Left lung (tissue), 10 donors: ENCODE data around the gene ADAMTS6. TPM values are rescaled to one million over a fixed set of nuclear protein-coding genes. Genes with fewer than 3 reads are reported as not detected.

Experiments used
- ATAC-seq: fragments of 200-7000 bp; cut with Tn5 transposase; one replicate; pipeline ENCODE4 v1.9.1; 2020; ENCODE audit warnings: moderate library complexity
- DNase-seq, 4 donors: peaks; one replicate each; pipeline ENCODE4 v3.0.0-alpha.2; 2013 to 2020
- H3K27ac ChIP-seq, 2 donors: fragments of 200-600 bp; sonication (generic) in 1 of 2; one replicate each; pipeline versions ENCODE4 v1.5.0 to v1.8.0; 2020 to 2021
- H3K27me3 ChIP-seq, 2 donors: fragments of 200-600 bp; sonication (generic) in 1 of 2; one replicate each; pipeline versions ENCODE4 v1.5.0 to v1.8.0; 2020 to 2021
- H3K36me3 ChIP-seq, 2 donors: fragments of 200-600 bp; sonication (generic) in 1 of 2; one replicate each; pipeline versions ENCODE4 v1.5.0 to v1.8.0; 2020 to 2021
- H3K4me1 ChIP-seq, 2 donors: fragments of 200-600 bp; one replicate each; pipeline ENCODE4 v1.8.0; 2021
- H3K4me3 ChIP-seq, 2 donors: fragments of 200-600 bp; sonication (generic) in 1 of 2; one replicate each; pipeline versions ENCODE4 v1.5.0 to v1.8.0; 2020 to 2021; ENCODE audit warnings: mild to moderate bottlenecking in 1 of 2
- H3K9me3 ChIP-seq, 2 donors: fragments of 200-600 bp; sonication (generic) in 1 of 2; one replicate each; pipeline versions ENCODE4 v1.5.0 to v1.8.0; 2020 to 2021
- CTCF ChIP-seq, 2 donors: fragments of 200-600 bp; sonication (generic) in 1 of 2; IDR thresholded peaks; one replicate each; pipeline versions ENCODE4 v1.5.0 to v1.8.0; 2021; ENCODE audit warnings: antibody characterized with exemption in 2 of 2
- intact Hi-C, 2 donors: fragments of 100-400 bp; cut with DNase I; formaldehyde crosslinking; loops; one replicate each; pipeline versions ENCODE4 v1.11.2 to v1.14.2; 2022
- polyA plus RNA-seq, 6 donors: library from polyadenylated mRNA; unstranded; fragments of 120-200 nt; gene quantifications; one replicate each; pipeline ENCODE4 v1.2.1, GENCODE V29; 2013; ENCODE audit not compliant: insufficient read length in 6 of 6
- total RNA-seq, 2 donors: library from RNA; stranded (reverse); fragmentation: NEBNext Ultra II Directional; extraction: Animal tissue kit (Norgen Biotek cat#: 25700); gene quantifications; one replicate each; pipeline ENCODE4 v1.2.1, GENCODE V29; 2021
- donor health status: DM: no; HTN: yes; CAD: no.
- donor health status: DM: no; HTN: no; CAD: no.

The ADAMTS6 gene
- total and polyA plus RNA-seq, 8 donors = 5.8 to 27.2 (median 11.2) TPM

GRCh38 chr5:65246741-65247140 is 235.0 kb downstream of the ADAMTS6 start:
- Histone ChIP-seq H3K27me3 (no peaks in the 10 kb centered on the region), H3K4me1 (no peaks in the 10 kb centered on the region)
- intact Hi-C loops = no loop called here

GRCh38 chr5:65244031-65244430 is 237.7 kb downstream of the ADAMTS6 start:
- TF ChIP-seq CTCF (IDR thresholded peaks at IDR 0.05) = no peak
- ATAC-seq = no peak

More at GRCh38 chr5:65246741-65247140, 235.0 kb downstream of the ADAMTS6 start:
- H3K9me3 ChIP-seq = no peaks in the 10 kb centered on the region
- DNase-seq (no peak), ATAC-seq (no peak)
- TF ChIP-seq CTCF (IDR thresholded peaks at IDR 0.05) = no peak
- no peaks in the 10 kb centered on the region for H3K36me3 ChIP-seq
- H3K4me3 ChIP-seq = no peak overlapping the region
- H3K27ac ChIP-seq = no peak overlapping the region

GRCh38 chr5:65243161-65243560 is 238.6 kb downstream of the ADAMTS6 start:
- Histone ChIP-seq H3K9me3 (no peaks in the 10 kb centered on the region), H3K4me1 (no peaks in the 10 kb centered on the region), H3K27ac (no peak overlapping the region), H3K27me3 (no peaks in the 10 kb centered on the region), H3K36me3 (no peaks in the 10 kb centered on the region), H3K4me3 (no peak overlapping the region)
- intact Hi-C loops = no loop called here
- DNase-seq = no peak
- no peak for ATAC-seq
- TF ChIP-seq CTCF (IDR thresholded peaks at IDR 0.05) = no peak

More at GRCh38 chr5:65244031-65244430, 237.7 kb downstream of the ADAMTS6 start:
- no peaks in the 10 kb centered on the region for H3K27me3 ChIP-seq
- H3K36me3 ChIP-seq = no peaks in the 10 kb centered on the region
- DNase-seq = no peak
- no peak overlapping the region for H3K27ac ChIP-seq
- no peaks in the 10 kb centered on the region for H3K4me1 ChIP-seq
- no peak overlapping the region for H3K4me3 ChIP-seq
- intact Hi-C loops = no loop called here
- no peaks in the 10 kb centered on the region for H3K9me3 ChIP-seq

GRCh38 chr5:65229841-65230240 is 251.9 kb downstream of the ADAMTS6 start:
- H3K27me3 ChIP-seq = no peaks in the 10 kb centered on the region
- H3K36me3 ChIP-seq = no peaks in the 10 kb centered on the region
- peaks cover 0 to 36% of the 10 kb centered on the region in 2 donors for H3K9me3 ChIP-seq
- ATAC-seq (no peak), DNase-seq (no peak)
- no peak overlapping the region for H3K4me3 ChIP-seq
- H3K27ac ChIP-seq = no peak overlapping the region
- no peaks in the 10 kb centered on the region for H3K4me1 ChIP-seq
- TF ChIP-seq CTCF (IDR thresholded peaks at IDR 0.05) = no peak
- intact Hi-C loops = no loop called here

GRCh38 chr5:65213921-65214525 is 267.7 kb downstream of the ADAMTS6 start:
- Histone ChIP-seq H3K36me3 (no peaks in the 10 kb centered on the region), H3K4me3 (no peak overlapping the region), H3K9me3 (no peaks in the 10 kb centered on the region), H3K27me3 (no peaks in the 10 kb centered on the region), H3K27ac (no peak overlapping the region), H3K4me1 (no peaks in the 10 kb centered on the region)
- ATAC-seq (peak; percentile 37), DNase-seq (peak in 1 of 4 donors; percentile 27)
- TF ChIP-seq CTCF (IDR thresholded peaks at IDR 0.05) = peak; percentile 31 to 32
- intact Hi-C loops = no loop called here
